ENCODE measurements around the gene CTAGE1.

Gene CTAGE1

DNA sequence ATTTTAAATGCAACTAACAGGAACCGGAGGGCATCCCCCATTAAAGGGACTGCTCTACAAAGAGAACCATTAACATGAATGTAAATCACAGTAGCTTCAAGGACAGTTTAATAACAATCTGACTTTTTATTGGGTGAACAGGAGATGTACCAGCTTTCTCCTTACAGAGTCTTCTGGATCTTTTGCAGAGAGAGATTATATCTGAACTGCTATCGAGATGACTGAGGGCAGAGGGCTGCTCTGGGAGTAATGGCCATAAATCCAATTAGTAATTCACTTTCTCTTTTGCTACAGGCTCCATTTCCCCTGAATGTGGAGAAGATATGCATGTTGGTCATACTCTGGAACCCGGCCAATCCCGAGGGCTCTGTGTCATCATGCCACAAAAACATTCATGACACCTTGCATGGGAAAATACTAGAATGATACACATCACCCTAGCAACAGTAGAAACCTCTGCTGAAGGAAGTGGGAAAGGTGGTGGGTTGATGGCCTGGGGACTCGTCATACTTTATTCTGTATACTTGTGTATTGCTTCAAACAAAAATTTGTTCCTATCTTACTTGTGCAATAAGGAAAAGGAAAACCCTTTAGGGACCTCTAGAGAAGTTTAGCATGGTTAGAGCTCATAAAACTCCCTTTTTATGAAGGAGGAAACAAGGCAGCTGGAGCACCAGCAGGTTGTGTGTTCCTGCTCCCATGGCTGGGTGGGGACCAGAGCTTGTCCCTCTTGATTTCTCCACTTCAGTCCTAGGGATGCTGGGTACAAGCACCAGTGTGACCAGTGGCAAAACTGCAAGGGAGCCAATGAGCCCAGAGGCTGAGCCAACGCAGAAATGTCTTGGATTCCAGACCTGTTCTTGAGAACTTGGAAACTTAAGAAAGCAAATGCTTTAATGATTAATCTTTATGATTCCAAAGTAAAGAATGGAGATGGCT, 26.0 kb downstream of the CTAGE1 start:
- DNase-seq (ENCODE audit: low read depth in 2 of 2) = peak in 1 of 2 donors; percentile 40

DNA sequence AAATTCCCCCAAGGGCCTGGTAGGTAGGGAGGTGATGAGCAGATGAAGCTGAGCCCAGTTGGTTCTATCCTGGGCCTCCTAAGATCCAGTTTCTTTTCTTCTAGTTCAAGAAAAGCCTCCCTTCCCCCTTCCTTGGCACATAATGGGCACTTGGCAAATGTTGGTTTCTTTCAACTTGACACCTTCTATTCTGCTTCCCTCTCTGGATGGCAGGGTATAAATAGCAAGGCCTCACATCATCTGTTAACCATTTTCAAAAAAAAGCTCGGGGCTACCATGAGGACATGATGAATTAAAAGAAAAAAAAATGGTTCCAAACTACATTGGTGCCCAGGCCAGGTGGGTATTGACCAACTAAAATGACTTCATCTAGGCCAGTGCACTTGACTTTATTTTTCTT, 29.9 kb downstream of the CTAGE1 start:
- no peak for DNase-seq (ENCODE audit: low read depth in 2 of 2)

DNA sequence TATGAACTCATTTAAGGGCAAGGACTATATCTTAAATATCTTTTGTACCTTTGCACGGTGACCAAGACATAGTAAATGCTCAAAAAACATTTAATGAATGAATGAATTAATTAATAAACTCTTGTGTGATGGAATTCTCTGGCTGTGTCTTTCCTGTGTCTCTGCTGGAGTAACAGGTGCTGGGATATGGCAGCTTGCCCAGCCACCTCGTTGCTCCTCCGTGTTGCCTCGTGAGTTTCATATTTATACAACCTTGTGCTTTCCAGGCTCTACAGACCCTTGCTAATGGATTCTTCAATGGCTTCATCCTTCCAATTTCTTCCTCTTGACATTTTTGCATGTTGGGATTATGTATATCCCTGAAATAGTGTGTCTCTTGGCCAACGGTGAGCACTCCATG, 30.4 kb downstream of the CTAGE1 start:
- no peak for DNase-seq (ENCODE audit: low read depth in 2 of 2)

DNA sequence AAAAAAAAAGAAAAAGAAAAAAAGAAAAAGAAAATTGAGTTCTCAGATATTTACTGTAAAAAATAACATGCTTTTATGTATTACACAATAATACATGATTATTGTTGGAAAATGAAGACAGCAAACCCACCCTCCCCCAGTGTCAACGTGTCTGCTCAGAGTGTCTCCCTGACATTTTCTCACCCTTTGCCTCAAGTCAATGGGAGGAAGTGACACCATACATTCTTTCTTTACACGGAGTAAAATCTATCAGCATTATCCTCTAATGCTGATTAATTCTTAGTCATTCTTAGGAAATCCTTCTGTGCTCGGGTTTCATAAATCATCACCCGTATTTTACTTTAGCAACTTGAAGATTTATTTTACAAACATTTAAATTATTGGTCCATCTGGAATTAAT, 32.0 kb downstream of the CTAGE1 start:
- no peak for DNase-seq (ENCODE audit: low read depth in 2 of 2)

DNA sequence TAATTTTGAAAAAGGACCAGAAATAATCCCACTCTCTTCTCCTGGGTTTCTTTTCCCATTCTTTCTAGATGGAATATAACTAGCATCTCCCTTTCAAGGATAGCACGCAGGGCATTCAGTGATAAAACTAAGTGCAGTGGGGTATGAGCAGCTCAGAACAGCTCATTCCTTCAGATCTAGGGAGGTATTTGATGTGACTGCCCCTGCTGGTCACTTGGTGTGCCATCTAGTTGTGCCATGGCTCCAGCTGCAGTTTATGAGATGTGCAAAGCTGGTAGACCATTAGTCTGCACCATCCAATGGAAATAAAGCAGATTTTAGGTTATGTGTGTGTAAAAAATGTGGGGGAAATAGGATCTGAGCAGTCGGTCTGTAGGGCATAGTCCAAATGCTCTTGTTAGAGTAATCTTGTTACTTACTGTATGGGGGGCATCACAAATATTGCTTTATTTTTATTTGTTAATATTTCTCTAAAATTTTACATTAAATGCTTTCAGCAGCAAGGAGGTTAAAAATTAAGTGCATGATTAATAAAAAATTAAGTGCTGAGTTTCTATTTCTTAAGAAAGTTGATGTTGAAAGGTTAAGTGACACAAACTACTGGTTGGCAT, 38.9 kb downstream of the CTAGE1 start:
- no peak for DNase-seq (ENCODE audit: low read depth in 2 of 2)

DNA sequence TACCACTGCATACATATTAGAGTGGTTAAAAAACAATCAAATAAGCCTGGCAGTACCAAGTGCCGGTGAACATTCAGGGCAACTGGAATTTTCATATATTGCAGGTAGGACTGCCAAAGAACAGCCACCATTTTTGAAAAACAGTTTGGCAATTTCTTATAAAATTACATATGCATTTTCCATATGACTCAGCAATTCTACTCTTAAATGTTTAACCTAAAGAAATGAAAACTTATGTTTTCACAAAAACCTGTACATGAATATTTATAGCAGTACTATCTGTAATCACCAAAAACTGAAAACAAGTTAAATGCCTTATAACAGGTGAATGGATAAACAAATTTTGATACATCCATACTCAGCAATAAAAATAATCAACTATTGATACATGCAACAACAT, 39.9 kb downstream of the CTAGE1 start:
- no peak for DNase-seq (ENCODE audit: low read depth in 2 of 2)

DNA sequence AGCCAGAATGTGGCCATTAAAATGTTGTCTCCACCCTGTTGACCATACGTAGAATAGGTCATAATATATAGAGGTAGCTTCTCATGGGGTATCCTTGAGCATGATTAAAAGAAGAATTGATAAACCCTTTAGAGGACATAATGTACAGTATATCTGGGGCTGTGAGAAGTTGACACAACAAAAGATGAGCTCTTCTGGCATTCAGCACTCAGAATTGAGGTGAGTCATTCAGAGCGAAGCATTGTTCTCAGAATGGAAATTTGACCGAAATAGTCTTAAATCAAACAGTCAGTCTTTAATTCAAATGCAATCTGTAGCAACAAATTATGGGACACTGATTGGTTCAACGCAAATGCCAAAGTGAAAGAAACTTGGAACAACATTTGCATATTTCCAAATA, 47.3 kb downstream of the CTAGE1 start:
- DNase-seq (ENCODE audit: low read depth in 2 of 2) = no peak

DNA sequence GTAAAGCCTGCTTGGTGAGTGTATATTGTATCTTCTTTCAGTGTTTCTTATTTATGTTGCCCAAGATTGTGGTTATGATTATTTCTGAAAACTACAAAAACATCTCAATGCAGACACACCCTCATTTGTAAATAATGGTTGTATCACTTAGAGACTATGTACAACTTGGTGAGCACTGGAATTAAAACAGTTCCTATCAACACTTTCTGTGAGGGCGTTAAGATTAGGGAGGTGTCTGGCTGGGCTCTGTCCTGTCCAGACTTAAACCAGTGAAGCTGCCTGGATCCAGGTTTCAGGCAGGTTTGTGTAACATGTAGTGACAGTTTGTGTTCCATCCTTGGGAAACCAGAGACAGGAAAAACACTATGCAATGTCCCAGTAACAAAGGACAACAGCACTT, 49.7 kb downstream of the CTAGE1 start:
- DNase-seq (ENCODE audit: low read depth in 2 of 2) = no peak

DNA sequence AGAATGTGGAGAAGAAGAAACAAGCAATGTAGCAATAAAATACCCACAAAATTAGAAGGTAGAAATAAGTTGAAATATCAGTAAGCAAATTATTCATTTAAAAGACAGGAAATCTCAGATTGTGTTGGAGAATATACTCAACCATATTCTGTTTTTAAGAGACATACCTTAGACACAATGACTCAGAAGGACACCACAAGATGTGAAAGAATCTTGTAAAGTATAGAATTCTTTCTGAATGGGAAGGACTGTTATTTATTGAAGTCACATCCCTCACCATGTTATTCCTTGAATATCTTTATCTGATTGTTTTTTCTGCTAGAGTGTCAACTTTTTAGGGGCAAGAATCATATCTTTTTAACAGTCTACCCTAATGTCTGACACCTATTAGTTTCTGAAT, 50.4 kb downstream of the CTAGE1 start:
- DNase-seq (ENCODE audit: low read depth in 2 of 2) = no peak

DNA sequence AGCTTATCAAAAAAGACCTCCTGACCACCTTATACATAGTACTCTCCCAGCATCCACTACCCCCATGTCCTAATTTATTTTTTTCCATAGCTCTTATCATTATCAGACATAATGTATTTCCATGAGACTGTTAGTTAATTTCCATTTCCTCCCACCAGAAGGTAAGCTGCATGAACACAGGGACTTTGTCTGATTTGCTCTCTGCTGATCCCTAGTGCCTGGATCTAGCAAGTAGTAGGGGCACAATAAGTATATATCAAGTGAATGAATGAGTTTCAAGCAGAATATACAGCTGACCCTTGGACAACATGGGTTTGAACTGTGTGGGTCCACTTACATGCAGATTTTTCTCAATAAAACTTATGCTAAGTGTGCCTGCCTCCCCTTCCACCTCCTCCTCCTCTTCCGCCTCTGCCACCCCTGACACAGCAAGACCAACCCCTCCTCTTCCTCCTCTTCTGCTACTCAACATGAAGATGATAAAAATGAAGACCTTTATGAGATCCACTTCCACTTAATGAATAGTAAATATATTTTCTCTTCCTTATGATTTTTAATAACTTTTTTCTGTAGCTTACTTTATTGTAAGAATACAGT, 53.8 kb downstream of the CTAGE1 start:
- DNase-seq (ENCODE audit: low read depth in 2 of 2) = no peak
